ENCODE measurements around the gene EIF2B2. TPM values are rescaled to one million over a fixed set of nuclear protein-coding genes. Genes with fewer than 3 reads are reported as not detected.
A peak's percentile ranks its signal among the peaks of the same experiment; 100 is the strongest.

EIF2B2 gene
- total RNA-seq, 1 experiment from 2014 or later = 50.5 TPM

- POLR2A ChIA-PET = interaction anchor here (0.9 kb wide), 1 partner anchor 9 kb away, joined by 3 read pairs; no protein-coding TSS in a partner anchor
- Mint-ChIP-seq H3K4me3 (peak overlapping the region; percentile 18; the same call in 1 of the 2 replicates), H3K4me1 (peaks cover 12% of the 10 kb centered on the region), H3K9me3 (no peaks in the 10 kb centered on the region), H3K36me3 (no peaks in the 10 kb centered on the region), H3K27me3 (ENCODE audit: low read depth) (peaks cover 15% of the 10 kb centered on the region), H3K27ac (no peak overlapping the region)
- TF ChIP-seq FOXP4 (CRISPR knock-in tag; IDR thresholded peaks at IDR 0.05) (no peak), CDX4 (CRISPR knock-in tag; IDR thresholded peaks at IDR 0.05; ENCODE audit: borderline replicate concordance) (no peak), ZNF532 (CRISPR knock-in tag; IDR thresholded peaks at IDR 0.05; ENCODE audit: borderline replicate concordance) (no peak), TP53 (CRISPR knock-in tag; IDR thresholded peaks at IDR 0.05) (no peak), ATF1 (CRISPR knock-in tag; IDR thresholded peaks at IDR 0.05) (no peak)
- CTCF ChIA-PET = interaction anchor here (1.2 to 3.0 kb wide), 4 partner anchors 8 to 26 kb away, joined by 3 to 54 read pairs (median 6); no protein-coding TSS in a partner anchor
- no peak for DNase-seq (ENCODE audit: low spot score)
- ATAC-seq = peak; percentile 8; the same call in 1 of the 2 replicates
Observed at GRCh38 chr14:74954232-74954946, 48.3 kb upstream of the EIF2B2 start.

GRCh38 chr14:74954947-74955228, 47.8 kb upstream of the EIF2B2 start:
- ATAC-seq = no peak
- H3K27ac Mint-ChIP-seq = no peak overlapping the region
- H3K4me3 Mint-ChIP-seq = peak overlapping the region; percentile 49
- H3K36me3 Mint-ChIP-seq = no peaks in the 10 kb centered on the region
- H3K4me1 Mint-ChIP-seq = peaks cover 12% of the 10 kb centered on the region
- ChIA-PET POLR2A (interaction anchor here (0.6 to 1.0 kb wide), 5 partner anchors 9 to 341 kb away, joined by 3 to 7 read pairs (median 4); partner anchors contain the start of gene RPS6KL1), CTCF (interaction anchor here (0.6 to 3.0 kb wide), 7 partner anchors 9 to 133 kb away, joined by 3 to 54 read pairs (median 7); partner anchors contain the start of genes EIF2B2 and RPS6KL1)
- H3K9me3 Mint-ChIP-seq = no peaks in the 10 kb centered on the region
- no peak for DNase-seq (ENCODE audit: low spot score)
- H3K27me3 Mint-ChIP-seq (ENCODE audit: low read depth) = peaks cover 15% of the 10 kb centered on the region
- TF ChIP-seq NR3C1 (CRISPR knock-in tag; conservative IDR thresholded peaks at IDR 0.05; ENCODE audit: low read depth) = no peak
- no peak for TF ChIP-seq ZNF512 (CRISPR knock-in tag; IDR thresholded peaks at IDR 0.05; ENCODE audit: borderline replicate concordance)
- TF ChIP-seq RELA (CRISPR knock-in tag; IDR thresholded peaks at IDR 0.05; ENCODE audit: borderline replicate concordance) = no peak
- no peak for TF ChIP-seq EMX1 (CRISPR knock-in tag; IDR thresholded peaks at IDR 0.05)
- no peak for TF ChIP-seq ETV6 (CRISPR knock-in tag; IDR thresholded peaks at IDR 0.05)
- TF ChIP-seq ATF2 (CRISPR knock-in tag; IDR thresholded peaks at IDR 0.05; ENCODE audit: borderline replicate concordance, low read depth) = no peak
- TF ChIP-seq GRHL2 (CRISPR knock-in tag; IDR thresholded peaks at IDR 0.05; ENCODE audit: insufficient replicate concordance, severe bottlenecking) = no peak
- TF ChIP-seq ERG (CRISPR knock-in tag; IDR thresholded peaks at IDR 0.05) = no peak
- TF ChIP-seq ZNF281 (CRISPR knock-in tag; IDR thresholded peaks at IDR 0.05) = no peak
- no peak for TF ChIP-seq IRF1 (CRISPR knock-in tag; IDR thresholded peaks at IDR 0.05)

Measured in WTC11 (cell line).